Cardiac fibroblast (primary cell): ENCODE data around the gene SPAG4.
A peak's percentile ranks its signal among the peaks of the same experiment; 100 is the strongest.

Source experiments
- DNase-seq, 2 donors: peaks; one replicate each; pipeline versions ENCODE4 v3.0.0 to v3.0.0-alpha.2; 2010; ENCODE audit warnings: low read depth in 2 of 2
- H3K4me3 ChIP-seq, 2 donors: replicated peaks in 1 of 2; 1 replicate in 1 of 2; 2 replicates in 1 of 2; pipeline ENCODE4 v1.5.1; 2011; ENCODE audit warnings: low read depth in 2 of 2, low read length in 2 of 2, mild to moderate bottlenecking in 2 of 2, moderate library complexity in 1 of 2
- TF ChIP-seq, protein P1 (sequence below): IDR thresholded peaks from one replicate; pipeline ENCODE4 v1.5.1; 2011; ENCODE audit warnings: low read depth, mild to moderate bottlenecking, low read length, inconsistent platforms

The SPAG4 gene

DNA sequence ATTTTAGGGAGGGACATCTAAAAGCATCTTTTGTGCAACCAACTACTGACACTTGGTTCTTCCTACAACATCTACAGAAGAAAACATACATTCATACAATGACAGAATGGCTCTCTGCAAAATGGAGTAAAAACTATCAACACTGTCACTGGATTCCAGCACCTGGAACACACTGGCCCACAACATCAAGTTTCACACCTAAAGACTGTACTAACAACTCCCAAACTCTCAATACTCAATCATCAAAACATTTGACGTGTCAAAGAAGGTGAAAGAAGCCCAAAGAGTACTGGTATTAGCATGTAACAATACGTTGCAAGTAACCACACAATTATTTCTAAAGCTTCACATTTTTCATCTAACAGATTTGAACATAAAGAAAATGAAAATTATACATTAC lies 46.9 kb downstream of the SPAG4 start:
- H3K4me3 ChIP-seq, result peak overlapping the region; percentile 4 to 98
- DNase-seq, result no peak
- TF ChIP-seq, protein P1, sequence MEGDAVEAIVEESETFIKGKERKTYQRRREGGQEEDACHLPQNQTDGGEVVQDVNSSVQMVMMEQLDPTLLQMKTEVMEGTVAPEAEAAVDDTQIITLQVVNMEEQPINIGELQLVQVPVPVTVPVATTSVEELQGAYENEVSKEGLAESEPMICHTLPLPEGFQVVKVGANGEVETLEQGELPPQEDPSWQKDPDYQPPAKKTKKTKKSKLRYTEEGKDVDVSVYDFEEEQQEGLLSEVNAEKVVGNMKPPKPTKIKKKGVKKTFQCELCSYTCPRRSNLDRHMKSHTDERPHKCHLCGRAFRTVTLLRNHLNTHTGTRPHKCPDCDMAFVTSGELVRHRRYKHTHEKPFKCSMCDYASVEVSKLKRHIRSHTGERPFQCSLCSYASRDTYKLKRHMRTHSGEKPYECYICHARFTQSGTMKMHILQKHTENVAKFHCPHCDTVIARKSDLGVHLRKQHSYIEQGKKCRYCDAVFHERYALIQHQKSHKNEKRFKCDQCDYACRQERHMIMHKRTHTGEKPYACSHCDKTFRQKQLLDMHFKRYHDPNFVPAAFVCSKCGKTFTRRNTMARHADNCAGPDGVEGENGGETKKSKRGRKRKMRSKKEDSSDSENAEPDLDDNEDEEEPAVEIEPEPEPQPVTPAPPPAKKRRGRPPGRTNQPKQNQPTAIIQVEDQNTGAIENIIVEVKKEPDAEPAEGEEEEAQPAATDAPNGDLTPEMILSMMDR, result no peak

DNA sequence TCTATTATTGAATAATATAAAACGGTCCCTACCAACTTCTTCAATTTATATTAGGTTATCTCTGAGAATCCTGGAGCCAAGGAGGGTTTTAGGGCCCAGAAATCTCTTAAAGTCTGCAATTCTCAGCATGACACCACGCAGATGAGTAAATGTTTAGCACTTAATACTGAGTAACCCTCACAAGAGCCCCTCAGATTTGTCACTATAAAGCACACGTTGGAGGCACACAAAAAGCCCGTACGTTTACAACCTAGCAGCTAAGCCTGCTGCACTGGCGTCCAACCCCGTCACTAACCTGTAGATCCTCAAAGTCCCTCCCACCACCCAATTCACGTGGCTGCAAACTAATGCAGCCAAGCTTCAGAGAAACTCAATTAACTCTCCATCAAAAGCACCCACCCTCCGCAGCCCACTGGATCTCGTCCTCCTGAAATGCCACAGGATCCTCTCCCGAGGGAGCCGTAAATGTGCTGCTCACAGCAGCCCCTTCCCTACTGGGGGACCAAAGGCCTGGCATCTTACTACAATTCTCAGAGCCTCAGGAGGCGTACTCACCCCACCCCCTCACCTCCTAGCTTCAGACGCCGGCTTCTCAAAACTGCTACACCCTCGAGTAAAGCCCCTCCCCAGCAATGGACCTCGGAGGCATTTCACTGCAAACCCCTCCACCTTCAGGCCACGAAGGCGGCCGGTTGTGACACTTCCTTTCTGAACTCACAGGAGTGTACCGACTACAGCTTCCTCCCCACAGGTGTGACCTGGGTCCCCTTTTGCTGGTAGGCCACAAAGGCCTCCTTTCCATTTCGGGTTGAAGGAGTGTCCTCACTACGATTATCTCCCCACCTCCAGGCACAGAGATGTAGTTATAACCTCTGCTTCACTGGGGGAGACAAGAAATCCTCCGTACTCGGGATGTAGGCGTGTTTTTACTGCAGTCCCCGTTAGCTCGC lies 48.2 kb downstream of the SPAG4 start:
- peak overlapping the region; percentile 90 to 98 for H3K4me3 ChIP-seq
- TF ChIP-seq, protein P1, result no peak
- peak; percentile 28 to 32 for DNase-seq

DNA sequence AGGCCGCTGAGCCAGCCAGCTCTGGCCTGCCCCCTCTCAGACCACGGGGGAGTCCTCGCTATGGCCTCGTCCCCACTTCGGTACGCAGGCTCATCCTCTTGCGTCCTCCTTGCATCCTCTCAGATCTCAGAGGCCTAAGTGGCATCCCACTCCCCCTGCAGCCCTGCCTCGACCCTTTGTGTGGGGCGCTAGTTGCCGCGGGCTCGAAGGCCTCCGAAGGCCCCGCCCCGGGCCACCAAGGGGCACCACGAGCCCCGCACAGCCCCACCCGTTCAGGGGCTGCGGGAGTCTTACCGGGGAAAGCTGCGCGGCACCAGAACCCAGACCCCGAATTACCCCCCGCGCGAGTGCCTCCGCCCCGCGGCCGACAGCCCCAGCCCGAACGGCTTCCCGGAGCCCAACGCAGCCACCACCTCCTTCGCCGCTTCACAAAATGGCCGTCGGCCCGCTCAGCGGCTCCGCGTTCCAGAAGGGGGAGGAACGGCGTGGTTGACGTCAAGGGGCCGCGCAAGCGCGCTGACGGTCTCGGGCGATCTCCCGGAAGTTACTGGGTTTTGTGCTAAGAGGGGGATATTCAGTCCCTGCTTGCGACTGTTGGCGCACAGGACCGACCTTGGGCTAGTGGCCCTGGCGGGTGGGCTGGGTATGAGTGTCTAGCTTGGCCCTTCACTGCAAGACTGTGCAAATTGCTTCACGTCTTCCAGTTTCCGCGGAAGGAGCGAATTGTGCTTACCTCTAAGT lies 49.0 kb downstream of the SPAG4 start, which contains the start of the genes CPNE1 and RBM12:
CPNE1 (minus strand) TSS at position 435 of the 741 bp plus-strand sequence. CDS start 31,977 bp downstream, outside the sequence.
RBM12 (minus strand) TSS at position 435 of the 741 bp plus-strand sequence. CDS start 9,578 bp downstream, outside the sequence.
- H3K4me3 ChIP-seq, result peak within 1 kb of the TSS; percentile 90 to 98
- peak; percentile 93 to 95 for DNase-seq
- TF ChIP-seq, protein P1, result no peak

DNA sequence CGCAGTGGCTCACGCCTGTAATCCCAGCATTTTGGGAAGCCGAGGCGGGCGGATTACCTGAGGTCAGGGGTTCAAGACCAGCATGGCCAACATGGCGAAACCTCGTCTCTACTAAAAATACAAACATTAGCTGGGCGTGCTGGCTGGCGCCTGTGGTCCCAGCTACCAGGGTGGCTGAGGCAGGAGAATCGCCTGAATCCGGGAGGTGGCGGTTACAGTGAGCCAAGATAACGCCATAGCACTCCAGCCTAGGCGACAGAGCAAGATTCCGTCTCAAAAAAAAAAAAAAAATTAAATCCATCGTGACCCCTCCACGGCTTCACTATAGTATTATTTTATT lies 50.3 kb downstream of the SPAG4 start:
- H3K4me3 ChIP-seq, result no peak overlapping the region
- TF ChIP-seq, protein P1, result no peak
- DNase-seq, result no peak

DNA sequence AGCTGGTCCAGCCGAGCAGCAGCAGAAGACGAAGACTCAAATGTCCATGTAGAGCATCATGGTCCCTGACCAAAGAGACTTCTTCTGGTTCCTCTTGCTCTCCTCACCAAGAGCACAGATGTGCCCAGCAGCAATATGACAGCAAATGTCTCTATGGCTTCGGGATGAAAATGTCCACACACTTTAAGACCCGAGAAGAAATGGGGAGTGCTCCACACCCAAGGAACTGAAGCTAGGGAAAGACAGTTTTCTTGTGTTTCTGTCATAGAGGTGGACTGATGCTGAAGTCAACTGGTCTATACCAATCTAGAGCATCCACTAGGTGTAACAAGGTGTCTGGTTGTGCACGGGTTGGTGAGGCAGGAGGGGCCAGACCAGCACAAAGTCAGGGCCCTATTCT lies 53.6 kb downstream of the SPAG4 start:
- no peak overlapping the region for H3K4me3 ChIP-seq
- no peak for DNase-seq
- TF ChIP-seq, protein P1, result no peak

DNA sequence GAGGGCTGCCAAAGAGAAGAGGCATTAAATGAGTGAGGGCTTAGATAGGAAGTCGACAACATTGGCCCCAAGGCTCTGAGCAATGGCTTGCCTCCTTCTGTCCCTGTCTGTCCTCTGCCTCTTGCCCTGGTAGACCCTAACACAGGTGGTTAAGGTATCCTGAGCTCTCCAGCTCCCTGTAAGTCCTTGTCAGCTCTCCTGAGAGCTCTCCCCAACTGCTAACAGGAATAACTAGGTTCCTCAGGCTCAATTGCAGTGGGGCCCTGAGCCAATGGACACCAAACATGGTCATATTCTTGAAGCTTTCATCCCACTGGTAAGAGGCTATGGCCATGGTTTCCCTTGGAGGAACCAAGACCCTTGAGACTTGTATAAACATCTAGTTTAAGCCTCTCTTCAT lies 54.1 kb downstream of the SPAG4 start:
- no peak for DNase-seq
- no peak overlapping the region for H3K4me3 ChIP-seq
- TF ChIP-seq, protein P1, result no peak
